Measurements from ENCODE around the gene ATP13A1.

- TF ChIP-seq EP300 (IDR thresholded peaks at IDR 0.05) (no peak), CTCF (IDR thresholded peaks at IDR 0.05) (no peak), POLR2A (IDR thresholded peaks at IDR 0.05) (no peak)
Measured at GRCh38 chr19:19631346-19631745, 32.1 kb downstream of the ATP13A1 start.
